ENCODE data around the gene DHCR24.
A peak's percentile ranks its signal among the peaks of the same experiment; 100 is the strongest.
"Not testable (repeated sequence)": the region's sequence is repeated elsewhere in the genome, so short reads cannot be mapped to it uniquely, and the experiment has no call there.

Gene DHCR24, protein sequence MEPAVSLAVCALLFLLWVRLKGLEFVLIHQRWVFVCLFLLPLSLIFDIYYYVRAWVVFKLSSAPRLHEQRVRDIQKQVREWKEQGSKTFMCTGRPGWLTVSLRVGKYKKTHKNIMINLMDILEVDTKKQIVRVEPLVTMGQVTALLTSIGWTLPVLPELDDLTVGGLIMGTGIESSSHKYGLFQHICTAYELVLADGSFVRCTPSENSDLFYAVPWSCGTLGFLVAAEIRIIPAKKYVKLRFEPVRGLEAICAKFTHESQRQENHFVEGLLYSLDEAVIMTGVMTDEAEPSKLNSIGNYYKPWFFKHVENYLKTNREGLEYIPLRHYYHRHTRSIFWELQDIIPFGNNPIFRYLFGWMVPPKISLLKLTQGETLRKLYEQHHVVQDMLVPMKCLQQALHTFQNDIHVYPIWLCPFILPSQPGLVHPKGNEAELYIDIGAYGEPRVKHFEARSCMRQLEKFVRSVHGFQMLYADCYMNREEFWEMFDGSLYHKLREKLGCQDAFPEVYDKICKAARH

DNA sequence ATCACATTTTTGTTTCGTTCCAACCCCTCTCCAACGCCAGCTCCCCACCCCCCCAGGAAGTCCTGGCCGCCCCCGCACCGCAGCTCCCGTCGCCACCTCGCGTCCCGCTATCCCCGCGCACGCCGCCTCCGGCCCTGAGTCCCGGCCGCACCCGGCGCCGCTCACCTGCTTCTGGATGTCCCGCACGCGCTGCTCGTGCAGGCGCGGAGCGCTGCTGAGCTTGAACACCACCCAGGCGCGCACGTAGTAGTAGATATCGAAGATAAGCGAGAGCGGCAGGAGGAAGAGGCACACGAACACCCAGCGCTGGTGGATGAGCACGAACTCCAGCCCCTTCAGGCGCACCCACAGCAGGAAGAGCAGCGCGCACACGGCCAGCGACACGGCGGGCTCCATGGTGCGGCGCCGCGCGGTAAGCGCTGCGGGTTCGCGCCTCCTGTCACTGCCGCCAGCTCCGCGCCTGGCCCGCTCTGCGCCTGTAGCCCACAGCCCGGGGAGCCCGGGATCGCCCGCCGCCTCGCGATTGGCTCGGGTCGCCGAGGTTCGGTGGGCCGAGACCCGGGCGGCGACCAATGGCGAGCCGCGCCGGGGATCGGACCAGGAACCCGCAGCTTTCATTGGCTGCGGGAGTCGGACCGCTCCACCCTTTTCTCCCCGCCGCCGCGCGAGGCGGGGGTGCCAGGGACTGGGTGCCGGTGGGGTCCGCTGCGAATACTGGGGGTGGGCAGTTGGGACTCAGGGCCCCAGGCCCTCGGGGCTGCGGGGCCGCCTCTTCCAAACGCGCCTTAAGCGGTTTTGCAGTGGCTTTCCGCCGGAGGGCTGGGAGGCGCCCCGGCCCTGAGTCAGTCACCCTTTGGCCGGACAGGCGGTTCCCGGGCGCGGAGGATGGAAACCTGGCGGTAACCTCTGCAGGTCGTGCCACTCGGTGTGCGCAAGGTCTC, at the start of gene DHCR24:
Gene DHCR24 (minus strand): TSS at position 472 of the 941 bp plus-strand sequence. CDS start 76 bp downstream, at position 396.
- DNase-seq (ENCODE audit: low read depth, low spot score) = peak; percentile 45

DNA sequence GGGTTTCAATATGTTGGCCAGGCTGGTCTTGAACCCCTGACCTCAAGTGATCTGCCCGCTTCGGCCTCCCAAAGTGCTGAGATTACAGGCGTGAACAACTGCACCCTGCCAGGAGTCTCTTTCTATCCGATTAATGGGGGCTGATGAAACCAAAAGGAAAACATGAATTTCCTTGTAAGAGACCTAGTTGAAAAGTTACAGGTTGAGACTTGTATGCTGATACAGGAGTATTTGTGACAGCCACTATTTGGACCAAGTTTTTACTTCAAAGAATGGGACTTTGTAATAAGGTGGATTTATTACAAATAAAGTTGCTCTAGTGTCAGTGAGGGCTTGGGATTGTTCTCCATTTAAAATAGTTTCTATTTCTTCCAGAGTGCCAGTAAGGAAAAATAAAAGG, 49.8 kb upstream of the DHCR24 start:
- no peak for DNase-seq (ENCODE audit: low read depth, low spot score)

DNA sequence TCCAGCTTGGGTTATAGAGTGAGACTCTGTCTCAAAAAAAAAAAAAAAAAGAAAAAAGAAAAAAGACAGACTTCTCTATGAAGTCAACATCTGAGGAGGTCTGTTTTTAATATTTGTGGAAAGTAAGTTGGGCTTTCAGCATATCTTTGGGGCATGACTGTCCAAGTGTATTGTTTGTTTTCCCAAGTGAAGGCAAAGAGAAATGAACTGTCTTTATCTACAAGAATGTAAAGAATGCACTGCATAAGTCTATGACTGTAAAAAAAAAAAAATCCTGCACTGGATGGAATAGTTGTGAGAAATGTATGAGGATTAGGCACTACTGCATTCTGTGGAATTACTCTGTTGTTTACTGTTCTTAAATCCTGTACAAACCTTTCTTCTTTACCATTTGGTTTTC, 47.9 kb upstream of the DHCR24 start:
- no peak for DNase-seq (ENCODE audit: low read depth, low spot score)

- not testable (repeated sequence) for DNase-seq (ENCODE audit: low read depth, low spot score)
Observed at GRCh38 chr1:54934081-54934480, 47.1 kb upstream of the DHCR24 start.

DNA sequence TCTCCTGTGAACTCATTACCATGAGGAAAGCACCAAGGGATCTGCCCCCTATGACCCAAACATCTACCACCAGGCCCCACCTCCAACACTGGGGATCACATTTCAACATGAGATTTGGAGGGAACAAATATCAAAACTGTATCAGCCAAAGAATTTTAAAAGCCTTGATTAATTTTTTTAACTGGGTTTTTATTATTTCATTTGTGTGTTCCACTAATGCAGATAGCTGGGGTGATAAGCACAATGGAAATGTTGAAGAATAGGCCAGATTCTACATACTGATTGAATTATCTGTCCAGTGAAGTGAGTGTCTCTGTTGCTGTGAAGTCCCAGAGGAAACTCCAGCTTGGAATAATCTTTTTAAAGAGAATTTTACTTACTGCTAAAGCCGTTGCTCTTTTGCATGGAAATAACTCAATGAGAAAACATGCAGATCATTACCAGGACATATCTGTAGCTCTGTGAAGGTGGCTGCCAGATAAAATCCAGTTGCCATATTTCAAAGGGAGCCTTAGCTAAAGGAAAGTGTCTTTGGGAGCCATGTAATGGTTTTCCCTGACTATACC, 44.4 kb upstream of the DHCR24 start:
- no peak for DNase-seq (ENCODE audit: low read depth, low spot score)

DNA sequence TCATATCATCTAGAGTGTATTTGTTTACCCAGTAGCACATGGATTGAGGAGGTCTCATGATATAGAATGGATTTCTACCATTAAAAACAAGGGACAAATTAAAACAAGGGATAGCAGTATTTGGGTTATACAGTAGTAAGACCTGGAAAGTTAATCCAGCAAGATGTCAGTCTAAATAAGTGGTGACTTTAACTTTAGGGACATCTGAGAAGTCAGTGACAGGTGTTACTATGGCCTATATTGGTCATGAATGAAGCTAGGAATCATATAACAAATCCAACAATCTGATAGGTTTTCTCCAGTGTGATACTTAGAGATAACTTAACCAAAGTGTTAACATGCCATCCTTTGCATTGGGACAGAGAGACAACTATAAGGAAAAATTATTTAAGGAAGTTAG, 42.7 kb upstream of the DHCR24 start:
- DNase-seq (ENCODE audit: low read depth, low spot score) = no peak

DNA sequence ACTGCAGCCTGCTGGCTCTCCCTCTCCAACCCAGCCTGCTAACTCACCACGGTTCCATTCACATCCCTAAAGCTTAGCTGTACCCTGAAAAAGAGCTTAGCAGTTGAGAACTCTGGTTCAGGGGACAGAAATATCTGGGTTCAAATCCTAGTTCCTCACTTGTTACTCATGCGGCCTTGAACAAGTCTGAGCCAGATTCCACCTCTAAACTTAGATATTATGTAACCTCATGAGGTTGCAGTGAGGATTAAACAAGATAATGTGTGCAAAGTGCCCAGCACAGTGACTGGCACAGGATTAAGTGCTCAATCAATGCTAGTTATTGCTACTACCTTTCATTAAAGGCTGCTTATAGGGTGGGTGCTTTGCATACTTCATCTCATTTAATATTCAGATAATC, 41.3 kb upstream of the DHCR24 start:
- DNase-seq (ENCODE audit: low read depth, low spot score) = no peak

DNA sequence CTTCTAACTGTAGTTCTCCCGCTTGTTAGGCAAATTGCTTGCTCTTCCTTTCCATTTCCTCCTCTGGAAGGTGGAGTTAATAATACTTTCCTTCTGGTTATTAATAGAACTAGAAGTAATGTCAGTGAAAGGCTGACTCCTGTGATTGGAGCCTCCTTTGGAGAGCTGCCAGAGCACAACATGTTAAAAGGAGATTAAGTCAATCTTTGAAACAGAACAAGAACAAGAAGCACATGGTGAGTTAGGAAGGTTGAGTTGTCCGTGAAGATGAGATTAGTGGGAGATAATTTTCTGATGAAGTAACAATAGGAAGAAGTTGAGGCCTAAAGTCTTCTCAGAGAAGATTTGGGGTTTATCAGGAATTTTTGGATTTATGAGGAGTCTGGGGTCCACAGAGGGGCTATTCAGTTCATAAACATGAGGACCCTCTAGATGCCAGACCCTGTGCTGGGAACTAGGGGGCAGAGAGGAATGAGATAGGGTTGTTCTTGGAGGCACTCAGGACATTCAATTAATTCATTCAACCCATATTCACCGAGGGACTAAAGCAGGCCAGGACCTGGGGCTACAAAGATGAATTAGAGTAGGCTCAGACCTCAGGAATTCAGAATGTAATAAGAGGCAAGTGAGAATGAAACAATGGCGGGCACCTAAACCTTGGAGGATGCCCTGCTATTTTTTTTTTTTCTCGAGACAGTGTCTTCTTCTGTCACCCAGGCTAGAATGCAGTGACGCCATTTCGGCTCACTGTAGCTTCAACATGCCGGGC, 40.7 kb upstream of the DHCR24 start:
- no peak for DNase-seq (ENCODE audit: low read depth, low spot score)

DNA sequence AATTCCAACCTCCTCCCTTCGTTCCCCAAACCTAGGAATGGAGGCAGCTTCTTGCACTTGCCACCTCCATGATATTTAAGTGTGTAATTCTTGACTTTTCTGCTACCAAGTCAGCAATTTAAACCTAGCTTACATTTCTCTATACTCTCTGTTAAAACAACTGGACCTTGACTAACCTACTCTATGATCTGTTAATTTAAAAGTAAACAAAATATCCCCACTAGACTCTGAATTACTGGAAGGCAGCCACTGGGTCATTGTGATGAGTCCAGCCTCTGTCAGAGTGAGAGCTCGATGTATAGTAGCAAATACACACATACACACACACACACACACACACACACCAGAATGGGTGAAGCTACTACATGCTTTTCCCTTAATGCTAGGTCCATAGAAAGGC, 40.0 kb upstream of the DHCR24 start:
- no peak for DNase-seq (ENCODE audit: low read depth, low spot score)

GRCh38 chr1:54922921-54923421, 36.0 kb upstream of the DHCR24 start:
- no peak for DNase-seq (ENCODE audit: low read depth, low spot score)

DNA sequence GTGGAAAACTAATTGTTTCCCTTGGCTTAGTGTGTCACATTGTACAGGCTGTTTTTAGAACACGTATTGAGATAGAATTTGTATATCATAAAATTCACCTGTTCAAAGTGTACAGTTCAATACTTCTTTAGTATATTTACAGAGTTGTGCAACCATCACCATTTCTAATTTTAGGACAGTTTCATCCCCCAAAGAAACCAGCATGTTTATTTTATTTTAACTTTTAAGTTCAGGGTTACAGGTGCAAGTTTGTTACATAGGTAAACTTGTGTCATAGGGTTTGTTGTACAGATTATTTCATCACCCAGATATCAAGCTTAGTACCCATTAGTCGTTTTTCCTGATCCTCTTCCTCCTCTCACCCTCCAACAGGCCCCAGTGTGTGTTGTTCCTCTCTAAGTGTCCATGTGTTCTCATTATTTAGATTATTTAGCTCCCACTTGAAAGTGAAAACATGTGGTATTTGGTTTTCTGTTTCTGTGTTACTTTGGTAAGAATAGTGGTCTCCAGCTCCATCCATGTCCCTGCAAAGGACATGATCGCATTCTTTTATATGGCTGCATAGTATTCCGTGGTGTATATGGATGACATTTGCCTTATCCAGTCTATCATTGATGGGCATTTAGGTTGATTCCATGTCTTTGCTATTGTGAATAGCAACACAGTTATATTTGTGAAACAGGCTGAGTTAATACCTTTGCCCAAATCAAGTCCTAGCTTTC, 35.2 kb upstream of the DHCR24 start:
- no peak for DNase-seq (ENCODE audit: low read depth, low spot score)

DNA sequence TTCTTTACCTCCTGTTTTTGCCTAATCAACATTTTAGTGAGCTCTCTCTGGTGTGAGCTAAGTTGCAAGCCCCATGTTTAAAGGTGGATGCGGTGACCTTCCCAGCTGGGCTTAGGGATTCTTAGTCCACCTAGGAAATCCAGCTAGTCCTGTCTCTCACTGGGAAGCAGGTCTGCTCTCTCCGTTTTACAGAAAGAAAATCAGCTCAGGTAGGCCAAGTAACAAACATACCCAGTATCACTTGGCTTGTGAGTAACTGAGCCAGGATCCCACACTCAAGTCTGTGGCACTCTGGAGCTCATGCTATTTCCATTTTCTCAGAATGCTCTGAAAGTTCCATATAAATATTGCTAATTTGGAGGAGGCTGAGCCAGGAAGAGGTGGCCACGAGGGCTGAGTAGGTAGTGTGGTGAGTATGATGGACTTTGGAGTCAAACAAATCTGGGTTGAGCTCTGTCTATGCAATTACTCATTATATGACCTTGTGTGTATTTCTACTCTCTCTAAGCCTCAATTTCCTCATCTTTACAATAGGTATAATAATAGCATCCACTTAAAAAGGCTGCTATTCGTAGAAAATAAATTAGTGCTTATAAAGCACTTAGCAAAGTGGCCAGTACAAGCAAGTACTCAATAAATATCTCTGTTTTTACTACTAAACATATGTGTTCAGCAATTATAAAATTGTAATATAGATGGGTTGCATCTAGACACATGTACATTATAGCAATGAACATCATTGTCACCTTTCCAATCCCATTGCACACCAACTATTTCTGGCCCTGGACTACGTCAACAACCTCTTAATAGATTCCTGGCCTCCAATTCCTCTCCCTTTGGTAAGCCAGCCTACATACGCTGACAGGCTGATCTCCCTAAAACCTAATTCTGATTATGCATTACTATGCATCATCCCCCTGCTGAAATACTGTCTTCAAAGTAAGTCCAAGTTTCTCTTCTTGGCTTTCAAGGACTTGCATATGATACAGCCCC, 32.7 kb upstream of the DHCR24 start:
- no peak for DNase-seq (ENCODE audit: low read depth, low spot score)

GRCh38 chr1:54911076-54911475, 24.1 kb upstream of the DHCR24 start:
- not testable (repeated sequence) for DNase-seq (ENCODE audit: low read depth, low spot score)

- no peak for DNase-seq (ENCODE audit: low read depth, low spot score)
Observed at GRCh38 chr1:54906586-54906985, 19.6 kb upstream of the DHCR24 start.

- DNase-seq (ENCODE audit: low read depth, low spot score) = no peak
Observed at GRCh38 chr1:54904476-54905048, 17.6 kb upstream of the DHCR24 start.

GRCh38 chr1:54894271-54894670, 7.3 kb upstream of the DHCR24 start:
- DNase-seq (ENCODE audit: low read depth, low spot score) = no peak

- DNase-seq (ENCODE audit: low read depth, low spot score) = no peak
Observed at GRCh38 chr1:54892586-54892985, 5.6 kb upstream of the DHCR24 start.

DNA sequence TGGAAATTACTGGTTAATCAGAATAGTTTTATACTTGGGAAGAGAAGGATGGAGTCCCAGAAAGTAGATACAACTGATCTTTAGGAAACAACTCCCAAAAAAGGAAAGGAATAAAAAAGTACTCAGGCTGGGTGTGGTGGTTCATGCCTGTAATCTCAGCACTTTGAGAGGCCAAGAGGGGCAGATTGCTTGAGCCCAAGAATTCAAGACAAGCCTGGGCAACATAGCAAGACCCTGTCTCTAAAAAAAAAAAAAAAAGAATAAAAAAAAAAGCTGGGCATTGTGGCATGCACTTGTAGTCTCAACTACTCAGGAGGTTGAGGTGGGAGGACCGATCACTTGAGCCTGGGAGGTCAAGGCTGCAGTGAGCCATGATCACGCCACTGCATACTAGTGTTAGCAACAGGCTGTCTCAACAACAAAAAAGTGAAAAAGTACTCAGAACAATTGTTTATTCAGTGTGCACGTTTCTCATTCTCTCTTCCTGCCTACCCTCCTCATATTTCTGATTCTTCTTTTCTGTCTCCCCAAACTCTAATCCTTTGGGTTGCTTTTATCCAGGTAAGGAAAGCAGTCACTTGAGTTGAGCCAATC, 2.2 kb upstream of the DHCR24 start:
- DNase-seq (ENCODE audit: low read depth, low spot score) = no peak
